Epithelial cell of proximal tubule (primary cell): ENCODE results near the gene TNFRSF1A. TPM values are rescaled to one million over a fixed set of nuclear protein-coding genes. Genes with fewer than 3 reads are reported as not detected.
A peak's percentile ranks its signal among the peaks of the same experiment; 100 is the strongest.

Experiments
- DNase-seq: peaks from one replicate; pipeline ENCODE4 v3.0.0-alpha.2; 2011; ENCODE audit warnings: low read depth
- H3K4me3 ChIP-seq: 2 replicates; pipeline ENCODE4 v1.5.1; 2011; ENCODE audit warnings: low read depth, mild to moderate bottlenecking, low read length
- CTCF ChIP-seq: conservative IDR thresholded peaks from 2 replicates; pipeline ENCODE4 v1.5.1; 2012; ENCODE audit warnings: low read depth, mild to moderate bottlenecking, low read length
- total RNA-seq: library from RNA; depleted of rRNA; stranded (reverse); fragments of >200 nt; gene quantifications from 2 replicates; pipeline ENCODE4 v1.2.3, GENCODE V29; 2015

Gene TNFRSF1A
- total RNA-seq, 1 donor from 2014 or later: 163 TPM

GRCh38 chr12:6323340-6323994 lies 18.4 kb downstream of the TNFRSF1A start:
- peak; percentile 73 for TF ChIP-seq CTCF
- H3K4me3 ChIP-seq: no peak overlapping the region
- peak; percentile 85 for DNase-seq

- TF ChIP-seq CTCF: no peak
These were observed 18.9 kb downstream of the TNFRSF1A start for GRCh38 chr12:6322969-6323339.

GRCh38 chr12:6322352-6322751 lies 19.5 kb downstream of the TNFRSF1A start:
- DNase-seq: no peak
- no peak overlapping the region for H3K4me3 ChIP-seq
- no peak for TF ChIP-seq CTCF

More at GRCh38 chr12:6322969-6323339, 18.9 kb downstream of the TNFRSF1A start:
- H3K4me3 ChIP-seq: no peak overlapping the region
- DNase-seq: no peak

- TF ChIP-seq CTCF: no peak
- DNase-seq: no peak
- H3K4me3 ChIP-seq: no peak overlapping the region
These were observed 20.0 kb downstream of the TNFRSF1A start for GRCh38 chr12:6321905-6322304.

- H3K4me3 ChIP-seq: no peak overlapping the region
- no peak for DNase-seq
- TF ChIP-seq CTCF: no peak
These were observed 22.4 kb downstream of the TNFRSF1A start for GRCh38 chr12:6319446-6319845.

- TF ChIP-seq CTCF: no peak
- H3K4me3 ChIP-seq: no peak overlapping the region
- DNase-seq: no peak
These were observed 23.4 kb downstream of the TNFRSF1A start for GRCh38 chr12:6318440-6318879.
